HCT116 (cell line): ENCODE measurements around the gene FSTL4. TPM values are rescaled to one million over a fixed set of nuclear protein-coding genes. Genes with fewer than 3 reads are reported as not detected.

Source experiments
- ATAC-seq: fragments of 200-7000 bp; cut with Tn5 transposase; 2 replicates; pipeline ENCODE4 v1.9.1; 2020; ENCODE audit warnings: mild to moderate bottlenecking, moderate library complexity
- BruUV-seq: library from RNA; stranded (reverse); fragments of 400-500 nt; replicated peaks from 2 replicates; lab custom pipeline; 2021; lab: Mats Ljungman, UMichigan
- CTCF ChIA-PET: fragments of 300-600 bp; sonication (Branson Sonifier 250); formaldehyde crosslinking; loops from one replicate; lab custom pipeline; 2021; ENCODE audit warnings: antibody characterized with exemption; lab: Charles Lee
- POLR2A ChIA-PET: fragments of 300-600, 350-600 bp; sonication (Branson Sonifier 250); formaldehyde crosslinking; loops from one replicate; lab custom pipeline; 2021; ENCODE audit warnings: antibody characterized with exemption; lab: Charles Lee
- RAD21 ChIA-PET, 2 experiments: fragments of 300-600 bp; sonication (Branson Sonifier 250); formaldehyde crosslinking; loops; one replicate each; lab custom pipeline; 2023; ENCODE audit warnings: low total read pairs in 2 of 2; ENCODE audit not compliant: uncharacterized antibody in 2 of 2, unreplicated experiment in 2 of 2, low non-redundant PET in 1 of 2; lab: Charles Lee
- DNase-seq: peaks from one replicate; pipeline ENCODE4 v3.0.0-alpha.2; 2010; ENCODE audit warnings: low read depth, low spot score
- H2AFZ ChIP-seq: fragments of 200-600 bp; shearing (Covaris generic), sonication (generic); 2 replicates; pipeline ENCODE4 v1.6.1; 2017; ENCODE audit warnings: low read depth, mixed run types, mixed read lengths, antibody characterized with exemption, low read length; ENCODE audit not compliant: poor library complexity, severe bottlenecking
- H3K27ac ChIP-seq: 2 replicates; pipeline ENCODE4 v1.5.1; 2012; ENCODE audit warnings: low read depth, low read length
- H3K27me3 ChIP-seq: fragments of 200-600 bp; sonication (generic); 2 replicates; pipeline ENCODE4 v1.6.1; 2016; ENCODE audit warnings: mixed run types, low read length, mixed read lengths; ENCODE audit not compliant: insufficient read depth
- H3K36me3 ChIP-seq, 2 experiments: fragments of 200-500 bp in 1 of 2; fragments of 200-600 bp in 1 of 2; sonication (Bioruptor generic) in 1 of 2; sonication (generic) in 1 of 2; 2 replicates each; pipeline versions ENCODE4 v1.5.1 to v1.6.1; 2014 to 2016; ENCODE audit warnings: low read length in 2 of 2, inconsistent platforms in 1 of 2, mixed read lengths in 1 of 2, mixed run types in 1 of 2; ENCODE audit not compliant: insufficient read depth in 2 of 2, control insufficient read depth in 1 of 2
- H3K4me1 ChIP-seq, 2 experiments: fragments of 200-600 bp in 1 of 2; sonication (generic) in 1 of 2; 2 replicates each; pipeline versions ENCODE4 v1.5.1 to v1.6.1; 2012 to 2017; ENCODE audit warnings: low read length in 2 of 2, inconsistent platforms in 1 of 2, mild to moderate bottlenecking in 1 of 2, mixed read lengths in 1 of 2, mixed run types in 1 of 2, moderate library complexity in 1 of 2; ENCODE audit not compliant: insufficient read depth in 2 of 2, control insufficient read depth in 1 of 2
- H3K4me2 ChIP-seq: fragments of 200-600 bp; sonication (generic); 2 replicates; pipeline ENCODE4 v1.6.1; 2017; ENCODE audit warnings: mixed run types, low read length, mixed read lengths
- H3K4me3 ChIP-seq, 2 experiments: fragments of 200-600 bp in 1 of 2; sonication (generic) in 1 of 2; replicated peaks in 1 of 2; 2 replicates each; pipeline ENCODE4 v1.5.1; 2011 to 2016; ENCODE audit warnings: low read length in 2 of 2, control low read depth in 1 of 2, low read depth in 1 of 2, mild to moderate bottlenecking in 1 of 2, mixed read lengths in 1 of 2, mixed run types in 1 of 2
- H3K79me2 ChIP-seq: fragments of 200-600 bp; sonication (generic); 2 replicates; pipeline ENCODE4 v1.6.1; 2017; ENCODE audit warnings: mild to moderate bottlenecking, mixed run types, low read length, moderate library complexity, mixed read lengths; ENCODE audit not compliant: insufficient read depth
- H3K9ac ChIP-seq: fragments of 200-600 bp; sonication (generic); 2 replicates; pipeline ENCODE4 v1.6.1; 2016; ENCODE audit warnings: low read length, mixed read lengths
- H3K9me2 ChIP-seq: fragments of 200-600 bp; sonication (generic), shearing (Covaris generic); 2 replicates; pipeline ENCODE4 v1.6.1; 2017; ENCODE audit warnings: mixed run types, mild to moderate bottlenecking, moderate library complexity; ENCODE audit not compliant: insufficient read depth
- H3K9me3 ChIP-seq, 2 experiments: fragments of 200-500 bp in 1 of 2; fragments of 200-600 bp in 1 of 2; sonication (Bioruptor generic) in 1 of 2; sonication (generic) in 1 of 2; 2 replicates each; pipeline ENCODE4 v1.6.1; 2014 to 2017; ENCODE audit warnings: low read length in 2 of 2, mixed read lengths in 2 of 2, inconsistent platforms in 1 of 2, low read depth in 1 of 2, mild to moderate bottlenecking in 1 of 2, mixed run types in 1 of 2, moderate library complexity in 1 of 2; ENCODE audit not compliant: control insufficient read depth in 1 of 2, insufficient read depth in 1 of 2
- H4K20me1 ChIP-seq: fragments of 200-600 bp; sonication (generic), shearing (Covaris generic); 2 replicates; pipeline ENCODE4 v1.6.1; 2017; ENCODE audit warnings: mixed run types, mild to moderate bottlenecking, moderate library complexity; ENCODE audit not compliant: insufficient read depth
- ATF3 ChIP-seq: IDR thresholded peaks from 2 replicates; pipeline ENCODE4 v1.6.1; 2012
- CBX3 ChIP-seq: IDR thresholded peaks from 2 replicates; pipeline ENCODE4 v1.6.1; 2012; ENCODE audit warnings: low read depth
- CTCF ChIP-seq, 3 experiments: fragments of 200-600 bp in 1 of 3; sonication (generic) in 1 of 3; IDR thresholded peaks in 2 of 3; conservative IDR thresholded peaks in 1 of 3; 2 replicates each; pipeline ENCODE4 v1.5.1; 2012 to 2017; ENCODE audit warnings: low read depth in 2 of 3, low read length in 2 of 3, antibody characterized with exemption in 1 of 3, borderline replicate concordance in 1 of 3, control low read depth in 1 of 3, mild to moderate bottlenecking in 1 of 3, mixed read lengths in 1 of 3, mixed run types in 1 of 3, moderate library complexity in 1 of 3; ENCODE audit not compliant: insufficient read depth in 1 of 3
- ELF1 ChIP-seq: IDR thresholded peaks from 2 replicates; pipeline ENCODE4 v1.6.1; 2012; ENCODE audit warnings: low read depth, borderline replicate concordance
- EZH2 ChIP-seq: fragments of 200-600 bp; sonication (generic); IDR thresholded peaks from 2 replicates; pipeline ENCODE4 v1.6.1; 2017; ENCODE audit warnings: antibody characterized with exemption, mixed run types
- FOSL1 ChIP-seq: IDR thresholded peaks from 2 replicates; pipeline ENCODE4 v1.6.1; 2012; ENCODE audit warnings: low read depth
- POLR2AphosphoS5 ChIP-seq: IDR thresholded peaks from 2 replicates; pipeline ENCODE4 v1.6.1; 2011; ENCODE audit warnings: mild to moderate bottlenecking, low read depth, low read length, moderate library complexity
- RAD21 ChIP-seq: IDR thresholded peaks from 2 replicates; pipeline ENCODE4 v1.6.1; 2012; ENCODE audit warnings: low read depth, mild to moderate bottlenecking
- REST ChIP-seq: IDR thresholded peaks from 2 replicates; pipeline ENCODE4 v1.6.1; 2012; ENCODE audit warnings: low read depth
- SIN3A ChIP-seq: IDR thresholded peaks from 2 replicates; pipeline ENCODE4 v1.6.1; 2012; ENCODE audit warnings: low read depth
- SP1 ChIP-seq: IDR thresholded peaks from 2 replicates; pipeline ENCODE4 v1.6.1; 2012; ENCODE audit warnings: low read depth
- SRF ChIP-seq: IDR thresholded peaks from 2 replicates; pipeline ENCODE4 v1.6.1; 2012; ENCODE audit warnings: low read depth
- ZBTB33 ChIP-seq: IDR thresholded peaks from 2 replicates; pipeline ENCODE4 v1.6.1; 2011; ENCODE audit warnings: mild to moderate bottlenecking, low read length, moderate library complexity; ENCODE audit not compliant: insufficient replicate concordance; ENCODE audit errors: extremely low read depth
- intact Hi-C: fragments of 100-400 bp; cut with micrococcal nuclease; formaldehyde crosslinking; loops from 2 replicates; pipeline ENCODE4 v1.10.0; 2022
- total RNA-seq: library from RNA; stranded (reverse); gene quantifications from one replicate; pipeline ENCODE4 v1.2.1, GENCODE V29; 2021; ENCODE audit not compliant: unreplicated experiment

Gene FSTL4
- total RNA-seq, 1 experiment from 2014 or later = 0.37 TPM

GRCh38 chr5:133599044-133599443 is 13.3 kb downstream of the FSTL4 start:
- no peaks in the 10 kb centered on the region for H4K20me1 ChIP-seq
- H3K36me3 ChIP-seq = no peaks in the 10 kb centered on the region
- H3K27me3 ChIP-seq = peaks cover 76% of the 10 kb centered on the region
- no peaks in the 10 kb centered on the region for H3K4me1 ChIP-seq
- CTCF ChIA-PET = no interaction called here
- ATAC-seq = no peak
- DNase-seq = no peak
- TF ChIP-seq EZH2 (no peak), RAD21 (no peak), POLR2AphosphoS5 (no peak), SRF (no peak), FOSL1 (no peak)
- H3K9me3 ChIP-seq = no peaks in the 10 kb centered on the region
- POLR2A ChIA-PET = no interaction called here
- RAD21 ChIA-PET = no interaction called here
- intact Hi-C loops = no loop called here
- BruUV-seq = no TSS peak
- H3K27ac ChIP-seq = no peak overlapping the region
- no peak overlapping the region for H3K4me3 ChIP-seq
- H3K9ac ChIP-seq = no peak overlapping the region
- H3K79me2 ChIP-seq = no peaks in the 10 kb centered on the region
- no peaks in the 10 kb centered on the region for H3K9me2 ChIP-seq
- H2AFZ ChIP-seq = no peak overlapping the region
- H3K4me2 ChIP-seq = no peak overlapping the region

GRCh38 chr5:133596049-133596448 is 16.3 kb downstream of the FSTL4 start:
- DNase-seq = no peak
- Histone ChIP-seq H3K27me3 (peaks cover 53% of the 10 kb centered on the region), H3K79me2 (no peaks in the 10 kb centered on the region)

More at GRCh38 chr5:133596049-133596448, 16.3 kb downstream of the FSTL4 start:
- POLR2A ChIA-PET = no interaction called here
- Histone ChIP-seq H3K9me3 (no peaks in the 10 kb centered on the region), H3K4me3 (no peak overlapping the region), H3K4me1 (no peaks in the 10 kb centered on the region), H3K36me3 (no peaks in the 10 kb centered on the region), H3K4me2 (no peak overlapping the region), H3K27ac (no peak overlapping the region), H2AFZ (no peak overlapping the region), H3K9me2 (no peaks in the 10 kb centered on the region), H3K9ac (no peak overlapping the region), H4K20me1 (no peaks in the 10 kb centered on the region)
- intact Hi-C loops = no loop called here
- BruUV-seq = no TSS peak
- CTCF ChIA-PET = no interaction called here
- TF ChIP-seq REST = no peak
- no peak for TF ChIP-seq SIN3A
- no peak for TF ChIP-seq SP1
- TF ChIP-seq CBX3 = no peak
- no peak for TF ChIP-seq ATF3
- TF ChIP-seq EZH2 = no peak
- no peak for TF ChIP-seq FOSL1
- no peak for TF ChIP-seq ELF1
- no peak for TF ChIP-seq CTCF (IDR thresholded peaks at IDR 0.05 in 2 of 3, conservative IDR thresholded peaks at IDR 0.05 in 1 of 3; ENCODE audit: borderline replicate concordance in 1 of 3, insufficient read depth in 1 of 3, low read depth in 2 of 3, low read length in 2 of 3)
- TF ChIP-seq SRF = no peak
- no peak for TF ChIP-seq ZBTB33
- no peak for ATAC-seq
- RAD21 ChIA-PET = interaction anchor here in 1 of 2 experiments (0.6 kb wide), 1 partner anchor 52 kb away, joined by 3 read pairs; no protein-coding TSS in a partner anchor
